Activated CD8-positive, alpha-beta memory T cell treated with anti-CD3 and anti-CD28 coated beads for 36 hours (primary cell): Measurements from ENCODE around the gene FDXR. TPM values are rescaled to one million over a fixed set of nuclear protein-coding genes. Genes with fewer than 3 reads are reported as not detected.
"Not testable (repeated sequence)": the region's sequence is repeated elsewhere in the genome, so short reads cannot be mapped to it uniquely, and the experiment has no call there.

ENCODE experiments used
- CTCF ChIA-PET: fragments of 350-600 bp; sonication (Branson Sonifier 250); formaldehyde crosslinking; loops from one replicate; lab custom pipeline; 2021; ENCODE audit warnings: antibody characterized with exemption; lab: Charles Lee
- POLR2A ChIA-PET: fragments of 350-600 bp; sonication (Branson Sonifier 250); formaldehyde crosslinking; loops from one replicate; lab custom pipeline; 2021; ENCODE audit warnings: antibody characterized with exemption; lab: Charles Lee
- total RNA-seq, 2 experiments: library from RNA; stranded (reverse); gene quantifications; one replicate each; pipeline ENCODE4 v1.2.3, GENCODE V29; 2021

The FDXR gene, protein sequence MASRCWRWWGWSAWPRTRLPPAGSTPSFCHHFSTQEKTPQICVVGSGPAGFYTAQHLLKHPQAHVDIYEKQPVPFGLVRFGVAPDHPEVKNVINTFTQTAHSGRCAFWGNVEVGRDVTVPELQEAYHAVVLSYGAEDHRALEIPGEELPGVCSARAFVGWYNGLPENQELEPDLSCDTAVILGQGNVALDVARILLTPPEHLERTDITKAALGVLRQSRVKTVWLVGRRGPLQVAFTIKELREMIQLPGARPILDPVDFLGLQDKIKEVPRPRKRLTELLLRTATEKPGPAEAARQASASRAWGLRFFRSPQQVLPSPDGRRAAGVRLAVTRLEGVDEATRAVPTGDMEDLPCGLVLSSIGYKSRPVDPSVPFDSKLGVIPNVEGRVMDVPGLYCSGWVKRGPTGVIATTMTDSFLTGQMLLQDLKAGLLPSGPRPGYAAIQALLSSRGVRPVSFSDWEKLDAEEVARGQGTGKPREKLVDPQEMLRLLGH
- 10 to 100 TPM; 21.0 to 22.5 TPM for total RNA-seq

DNA sequence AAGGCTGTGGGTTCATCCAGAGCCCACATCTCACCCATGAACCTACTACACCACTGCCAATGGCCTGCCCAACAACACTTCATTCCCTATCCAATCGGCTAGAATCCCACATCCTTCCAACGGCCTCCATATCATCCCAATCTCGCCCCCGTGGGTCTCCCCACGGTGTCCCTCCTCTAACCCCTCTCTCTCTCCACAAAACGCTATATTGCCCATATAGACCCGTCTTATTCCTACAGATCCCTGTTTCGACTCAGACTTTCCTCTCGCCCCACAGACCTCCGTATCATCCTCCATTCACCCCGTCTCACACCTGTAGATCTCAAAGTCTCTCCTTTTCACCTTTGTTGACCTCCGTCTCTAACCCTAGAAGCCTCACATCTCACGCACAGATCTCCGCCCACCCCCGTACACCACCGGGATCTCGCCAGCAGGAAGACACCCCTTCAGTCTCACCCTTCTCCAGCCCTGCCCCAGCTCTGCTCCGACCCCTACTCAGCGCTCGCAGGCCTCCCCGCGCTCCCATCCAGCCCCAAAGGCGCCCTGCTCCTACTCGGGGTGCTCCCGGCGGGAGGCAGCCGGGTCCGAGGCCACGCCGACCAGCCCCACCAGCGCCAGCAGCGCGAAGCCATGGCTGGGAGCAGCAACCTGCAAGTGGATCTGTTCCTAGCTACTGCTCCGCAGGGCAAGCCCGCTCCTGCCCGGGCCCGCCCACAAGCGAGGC lies at the start of gene FDXR:
TSS of gene FDXR (minus strand) at position 682 of the 724 bp plus-strand sequence. CDS start at position 632, 50 bp downstream.
- ChIA-PET POLR2A (interaction anchor here (0.8 to 1.7 kb wide), 7 partner anchors 10 to 127 kb away, joined by 3 to 8 read pairs (median 4); partner anchors contain the start of gene NAT9), CTCF (interaction anchor here (0.7 to 4.3 kb wide), 6 partner anchors 7 to 94 kb away, joined by 3 to 39 read pairs (median 5); partner anchors contain the start of genes GRIN2C and OTOP2)

DNA sequence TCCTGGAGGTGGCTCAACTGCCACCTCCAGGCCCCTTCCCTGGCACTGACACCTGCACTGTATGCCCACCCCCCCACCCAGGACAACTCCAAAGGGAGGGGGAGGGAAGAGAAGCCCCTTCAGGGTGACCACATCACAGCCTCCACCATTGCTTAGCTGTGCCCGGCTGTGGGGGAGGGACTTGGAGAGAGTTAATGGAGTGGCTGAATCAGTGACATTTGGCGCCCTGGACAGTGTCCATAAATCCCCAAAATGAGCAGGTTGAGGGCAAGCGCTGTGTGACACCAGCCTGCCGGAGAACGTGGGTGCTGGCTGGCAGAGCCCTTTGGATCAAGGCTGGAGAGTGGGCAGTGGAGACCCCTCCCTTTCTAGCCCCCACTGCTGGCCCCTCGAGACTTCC lies 49.4 kb upstream of the FDXR start:
- ChIA-PET CTCF (interaction anchor here (0.6 to 5.5 kb wide), 3 partner anchors 15 to 39 kb away, joined by 3 to 49 read pairs (median 10); no protein-coding TSS in a partner anchor), POLR2A (no interaction called here)

DNA sequence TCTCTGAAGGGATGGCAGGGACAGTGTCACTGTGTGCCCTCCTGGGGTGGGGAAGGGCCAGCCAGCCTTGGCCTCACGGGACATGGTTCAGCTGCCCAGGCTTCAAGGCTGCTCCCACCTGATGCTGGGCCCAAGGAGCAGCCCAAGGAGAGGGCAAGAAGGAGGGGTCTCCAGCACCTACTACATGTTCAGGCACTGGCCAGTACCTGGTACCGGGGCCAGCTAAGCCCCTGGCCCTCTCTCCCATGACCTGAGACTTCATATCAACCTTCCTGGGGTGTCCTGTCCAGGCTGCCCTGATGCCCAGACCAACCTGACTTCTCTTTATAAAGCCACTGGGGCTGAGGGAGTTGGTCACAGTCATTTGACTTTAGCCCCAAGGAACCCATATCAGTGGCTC lies 49.0 kb upstream of the FDXR start:
- ChIA-PET CTCF (interaction anchor here (5.5 kb wide), 1 partner anchor 36 kb away, joined by 49 read pairs; no protein-coding TSS in a partner anchor), POLR2A (no interaction called here)

DNA sequence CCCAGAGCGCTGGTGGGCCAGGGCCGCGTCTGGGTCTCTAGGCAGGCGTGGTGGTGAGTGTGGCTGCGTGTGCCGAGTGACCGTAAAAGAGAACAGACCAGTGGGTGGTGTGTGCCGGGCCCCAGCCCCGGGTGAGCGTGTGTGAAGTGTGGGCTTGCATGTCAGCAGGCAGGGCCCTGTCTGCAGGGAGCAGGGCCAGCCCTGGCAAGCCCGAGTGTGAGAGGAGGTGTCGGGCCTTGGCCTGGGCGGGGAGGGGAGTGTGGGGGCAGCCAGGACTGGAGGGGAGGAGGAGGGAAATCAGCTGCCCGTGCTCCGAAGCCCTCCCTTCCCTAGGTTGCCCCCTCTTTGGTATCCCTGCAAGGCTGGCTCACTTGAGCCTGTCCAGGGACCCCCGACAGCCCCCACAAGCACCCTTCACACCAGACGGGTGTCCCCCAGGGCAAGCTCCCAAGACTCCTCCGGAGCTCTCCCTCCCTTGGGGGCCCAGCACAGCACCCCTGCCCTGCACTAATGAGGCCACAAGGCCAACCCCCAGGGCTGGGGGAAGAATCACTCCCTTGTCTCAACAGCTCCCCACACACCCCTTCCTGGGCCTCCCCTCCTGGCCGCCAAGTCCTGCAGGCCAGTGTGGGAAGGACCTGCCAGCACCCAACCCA lies 48.4 kb upstream of the FDXR start:
- POLR2A ChIA-PET: no interaction called here

DNA sequence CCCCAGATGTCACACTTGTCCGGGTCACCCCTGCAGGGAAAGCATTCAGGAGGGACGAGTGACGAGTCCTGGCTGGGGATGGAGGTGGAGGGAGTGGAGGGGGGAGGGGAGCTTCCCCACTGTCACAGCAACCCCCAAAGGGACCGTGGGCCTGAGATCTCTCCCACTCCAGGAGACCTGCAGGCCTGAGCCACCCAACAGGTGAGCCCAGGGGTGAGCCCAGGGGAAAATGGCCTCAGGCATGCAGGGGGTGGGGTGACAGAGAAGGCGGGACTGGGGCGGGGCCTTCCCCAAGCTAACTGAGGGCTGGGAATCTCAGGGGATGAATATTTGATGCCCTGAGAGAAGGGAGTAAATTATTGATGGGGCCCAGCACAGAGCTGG lies 47.8 kb upstream of the FDXR start:
- POLR2A ChIA-PET: no interaction called here
- CTCF ChIA-PET: interaction anchor here (0.5 to 5.5 kb wide), 3 partner anchors 37 to 980 kb away, joined by 4 to 49 read pairs (median 8); no protein-coding TSS in a partner anchor

More for the DNA sequence above, 48.4 kb upstream of the FDXR start:
- CTCF ChIA-PET: interaction anchor here (0.5 to 5.5 kb wide), 2 partner anchors 37 to 980 kb away, joined by 4 to 49 read pairs; no protein-coding TSS in a partner anchor

DNA sequence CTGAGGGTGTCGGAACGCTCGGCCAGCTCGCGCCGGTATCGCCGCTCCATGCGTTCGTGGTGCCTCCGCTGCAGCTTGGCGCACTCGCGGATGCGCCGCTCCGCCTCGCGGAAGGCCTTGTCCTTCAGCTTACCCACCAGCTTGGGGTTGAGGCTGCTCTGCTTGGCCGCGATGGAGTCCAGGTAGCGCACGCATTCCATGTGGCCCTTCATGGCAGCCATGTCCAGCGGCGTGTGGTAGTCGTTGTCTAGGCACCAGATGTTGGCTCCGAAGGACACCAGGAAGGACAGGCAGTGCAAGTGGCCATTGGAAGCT lies 47.5 kb upstream of the FDXR start:
- CTCF ChIA-PET: interaction anchor here (0.5 to 2.3 kb wide), 2 partner anchors 37 to 981 kb away, joined by 4 to 8 read pairs; no protein-coding TSS in a partner anchor
- POLR2A ChIA-PET: no interaction called here

- ChIA-PET POLR2A (no interaction called here), CTCF (interaction anchor here (2.3 kb wide), 1 partner anchor 38 kb away, joined by 8 read pairs; no protein-coding TSS in a partner anchor)
Observed at GRCh38 chr17:74919440-74920305, 46.9 kb upstream of the FDXR start.

DNA sequence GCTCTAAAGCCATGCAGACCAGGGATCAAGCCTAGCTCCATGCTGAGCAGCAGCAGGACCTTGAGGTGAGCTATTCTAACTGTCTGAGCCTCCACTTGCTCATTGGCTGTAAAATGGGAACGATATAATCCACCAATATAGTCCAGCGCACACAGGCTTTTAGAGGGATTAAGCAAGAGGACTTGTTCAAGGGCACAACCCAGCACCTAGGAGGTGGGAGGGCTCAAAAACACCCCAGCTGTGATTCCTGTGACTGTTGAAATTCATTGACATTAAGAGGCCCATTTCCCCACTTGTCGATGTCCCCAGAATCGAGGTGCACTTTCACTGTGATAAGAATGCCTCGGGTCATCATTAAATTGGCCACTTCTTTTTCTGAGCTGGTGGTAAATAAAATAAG lies 46.1 kb upstream of the FDXR start:
- ChIA-PET POLR2A (no interaction called here), CTCF (interaction anchor here (0.7 to 2.3 kb wide), 2 partner anchors 39 to 47 kb away, joined by 3 to 8 read pairs; no protein-coding TSS in a partner anchor)

DNA sequence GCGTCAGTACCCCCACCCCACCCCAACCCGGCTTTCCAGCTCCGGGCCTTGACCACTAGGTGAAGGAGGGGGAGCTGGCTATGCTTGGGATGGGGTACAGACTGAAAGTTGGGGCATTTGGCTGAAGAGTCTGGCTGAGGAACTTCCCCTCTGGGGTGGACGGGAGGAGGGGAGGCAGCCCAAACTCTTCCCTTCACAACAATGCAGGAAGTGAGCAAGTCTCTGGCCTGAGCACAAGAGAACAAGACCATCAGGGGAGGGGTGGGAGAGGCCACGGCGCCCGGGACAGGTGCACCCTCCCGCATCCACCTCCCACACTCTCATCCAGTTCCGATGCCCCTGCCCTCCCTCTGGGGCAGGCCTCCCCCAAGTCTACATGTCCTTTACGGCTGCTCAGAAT lies 44.6 kb upstream of the FDXR start:
- ChIA-PET CTCF (interaction anchor here (1.2 kb wide), 1 partner anchor 17 kb away, joined by 3 read pairs; no protein-coding TSS in a partner anchor), POLR2A (no interaction called here)

DNA sequence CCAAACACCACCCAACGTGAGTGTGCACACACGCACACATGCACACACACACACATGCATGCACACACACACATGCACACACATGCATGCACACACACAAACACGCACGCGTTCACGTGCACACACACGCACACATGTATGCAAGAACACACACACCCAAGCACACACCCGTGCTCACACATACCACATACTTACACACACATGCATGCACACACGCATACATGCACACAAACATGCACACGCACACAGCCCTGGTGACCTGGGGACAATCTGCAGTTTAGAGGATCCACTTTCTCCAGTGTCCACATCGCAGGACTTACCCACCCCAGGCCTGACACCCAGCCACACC lies 44.0 kb upstream of the FDXR start:
- ChIA-PET POLR2A (no interaction called here), CTCF (interaction anchor here (1.2 kb wide), 1 partner anchor 17 kb away, joined by 3 read pairs; no protein-coding TSS in a partner anchor)

DNA sequence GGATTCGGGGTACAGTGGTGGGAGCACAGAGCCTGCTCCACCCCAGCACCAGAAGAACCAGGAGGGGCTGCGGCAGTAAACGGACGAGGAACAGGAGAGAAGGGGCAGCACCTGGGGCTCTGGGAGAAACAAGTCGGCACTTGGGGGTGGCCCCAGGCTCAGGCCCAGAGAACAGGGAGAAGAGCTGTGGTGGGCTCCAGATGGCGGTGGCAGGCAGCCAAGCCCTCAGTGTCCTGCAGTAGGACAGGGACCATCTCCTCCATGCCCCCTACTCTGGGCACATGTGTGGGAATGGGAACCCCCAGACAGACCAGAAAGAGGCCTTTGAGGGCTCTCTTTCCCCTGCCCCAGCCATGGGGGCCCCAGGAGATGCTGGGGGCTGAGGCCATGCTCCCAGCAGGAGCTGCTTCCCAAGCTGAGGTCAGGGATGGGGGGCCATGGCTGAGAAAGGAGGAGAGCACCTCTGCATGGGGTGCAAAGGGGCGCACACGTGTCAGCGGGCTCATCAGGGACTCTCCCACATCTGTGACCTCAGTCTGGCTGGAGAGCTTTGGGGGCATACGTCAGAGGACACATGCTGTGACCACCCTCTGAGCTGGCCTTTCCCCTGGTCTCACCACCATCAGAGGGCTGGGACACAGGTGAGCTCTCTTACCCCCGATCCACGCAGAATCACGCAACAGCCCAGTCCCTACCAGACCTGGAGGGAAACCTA lies 43.5 kb upstream of the FDXR start:
- POLR2A ChIA-PET: no interaction called here
- CTCF ChIA-PET: interaction anchor here (1.2 kb wide), 1 partner anchor 18 kb away, joined by 3 read pairs; no protein-coding TSS in a partner anchor

- POLR2A ChIA-PET, CTCF ChIA-PET: not testable (repeated sequence)
Observed at GRCh38 chr17:74911423-74911822, 38.6 kb upstream of the FDXR start.

- POLR2A ChIA-PET: not testable (repeated sequence)
- CTCF ChIA-PET: interaction anchor here (0.7 kb wide), 1 partner anchor 47 kb away, joined by 3 read pairs; no protein-coding TSS in a partner anchor
Observed at GRCh38 chr17:74909097-74909496, 36.3 kb upstream of the FDXR start.

DNA sequence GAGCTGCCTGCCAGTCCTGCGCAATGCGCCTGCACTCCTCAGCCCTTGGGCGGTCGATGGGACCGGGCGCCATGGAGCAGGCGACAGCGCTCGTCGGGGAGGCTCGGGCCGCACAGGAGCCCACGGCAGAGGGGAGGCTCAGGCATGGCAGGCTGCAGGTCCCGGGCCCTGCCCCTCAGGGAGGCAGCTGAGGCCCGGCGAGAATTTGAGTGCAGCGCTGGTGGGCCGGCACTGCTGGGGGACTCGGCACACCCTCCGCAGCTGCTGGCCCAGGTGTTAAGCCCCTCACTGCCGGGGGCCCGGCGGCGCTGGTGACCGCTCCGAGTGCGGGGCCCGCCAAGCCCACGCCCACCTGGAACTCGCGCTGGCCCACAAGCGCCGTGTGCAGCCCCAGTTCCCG lies 34.2 kb upstream of the FDXR start:
- ChIA-PET CTCF (interaction anchor here (0.8 kb wide), 1 partner anchor 54 kb away, joined by 3 read pairs; no protein-coding TSS in a partner anchor), POLR2A (no interaction called here)

DNA sequence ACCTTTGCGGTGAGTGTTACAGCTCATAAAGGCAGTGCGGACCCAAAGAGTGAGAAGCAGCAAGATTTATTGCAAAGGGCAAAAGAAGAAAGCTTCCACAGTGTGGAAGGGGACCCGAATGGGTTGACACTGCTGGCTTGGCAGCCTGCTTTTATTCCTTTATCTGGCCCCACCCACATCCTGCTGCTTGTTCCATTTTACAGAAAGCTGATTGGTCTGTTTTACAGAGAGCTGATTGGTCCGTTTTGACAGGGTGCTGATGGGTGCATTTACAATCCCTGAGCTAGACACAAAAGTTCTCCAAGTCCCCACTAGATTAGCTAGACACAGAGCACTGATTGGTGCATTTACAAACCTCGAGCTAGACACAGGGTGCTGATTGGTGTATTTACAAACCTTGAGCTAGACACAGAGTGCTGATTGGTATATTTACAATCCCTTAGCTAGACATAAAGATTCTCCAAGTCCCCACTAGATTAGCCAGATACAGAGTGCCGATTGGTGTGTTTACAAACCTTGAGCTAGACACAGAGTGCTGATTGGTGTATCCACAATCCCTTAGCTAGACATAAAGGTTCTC lies 33.5 kb upstream of the FDXR start:
- POLR2A ChIA-PET: interaction anchor here (0.6 kb wide), 1 partner anchor 363 kb away, joined by 10 read pairs; no protein-coding TSS in a partner anchor

DNA sequence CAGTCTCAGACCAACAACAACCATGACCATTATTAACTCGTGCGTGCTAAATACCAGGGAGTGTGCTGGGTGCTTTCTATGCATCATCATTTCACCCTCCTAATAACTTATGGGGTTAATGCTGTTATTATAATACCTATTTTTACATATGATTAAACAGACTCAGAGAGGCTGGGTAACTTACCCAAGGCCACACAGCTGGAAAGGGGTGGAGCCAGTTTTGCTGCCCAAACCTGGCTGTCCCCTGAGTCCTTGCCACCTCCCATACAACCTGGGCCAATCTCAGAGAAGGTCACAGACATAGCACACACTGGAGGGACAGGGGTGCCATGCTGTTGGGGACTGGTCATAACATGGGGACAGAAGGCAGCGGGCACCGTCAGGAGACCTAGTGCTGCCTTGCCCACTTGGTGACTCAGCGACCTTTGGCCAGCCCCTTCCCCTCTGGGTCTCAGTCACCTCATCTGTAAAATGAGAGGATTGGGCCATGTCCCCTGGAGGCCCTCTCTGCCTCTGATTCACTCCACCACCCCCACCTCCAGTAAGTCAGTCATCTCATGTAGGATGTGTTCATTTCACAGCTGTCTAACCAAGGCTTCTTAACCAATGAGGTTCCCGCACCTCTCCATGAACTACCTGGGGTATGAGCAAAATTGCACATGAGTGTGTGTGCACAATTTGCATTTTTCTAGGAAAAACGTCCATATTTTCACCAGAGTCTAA lies 32.1 kb upstream of the FDXR start:
- POLR2A ChIA-PET: no interaction called here
- CTCF ChIA-PET: no interaction called here

More for the DNA sequence above, 33.5 kb upstream of the FDXR start:
- CTCF ChIA-PET: interaction anchor here (0.7 to 0.8 kb wide), 2 partner anchors 55 to 452 kb away, joined by 3 read pairs; no protein-coding TSS in a partner anchor
